ENCODE data around the gene FAM43A.

FAM43A gene

GRCh38 chr3:194685718-194686413 lies at the start of gene FAM43A:
TSS of gene FAM43A (plus strand) at chr3:194685883. CDS start at chr3:194686827, 944 bp downstream.
- DNase-seq (ENCODE audit: insufficient read length, low spot score) (peak; percentile 99), FAIRE-seq (no peak)
- peak; percentile 100 for TF ChIP-seq POLR2A (IDR thresholded peaks at IDR 0.05; ENCODE audit: low read depth, low read length)

- DNase-seq (ENCODE audit: insufficient read length, low spot score) (no peak), FAIRE-seq (no peak)
- TF ChIP-seq POLR2A (IDR thresholded peaks at IDR 0.05; ENCODE audit: low read depth, low read length): no peak
These were observed 48.6 kb upstream of the FAM43A start for GRCh38 chr3:194637066-194637465.

- no peak for TF ChIP-seq POLR2A (IDR thresholded peaks at IDR 0.05; ENCODE audit: low read depth, low read length)
- DNase-seq (ENCODE audit: insufficient read length, low spot score) (no peak), FAIRE-seq (no peak)
These were observed 47.9 kb upstream of the FAM43A start for GRCh38 chr3:194637541-194638400.

GRCh38 chr3:194638991-194639605 lies 46.6 kb upstream of the FAM43A start:
- FAIRE-seq (no peak), DNase-seq (ENCODE audit: insufficient read length, low spot score) (no peak)
- TF ChIP-seq POLR2A (IDR thresholded peaks at IDR 0.05; ENCODE audit: low read depth, low read length): no peak

GRCh38 chr3:194640829-194641228 lies 44.9 kb upstream of the FAM43A start:
- FAIRE-seq: no peak
- TF ChIP-seq POLR2A (IDR thresholded peaks at IDR 0.05; ENCODE audit: low read depth, low read length): no peak
- no peak for DNase-seq (ENCODE audit: insufficient read length, low spot score)

- no peak for FAIRE-seq
- TF ChIP-seq POLR2A (IDR thresholded peaks at IDR 0.05; ENCODE audit: low read depth, low read length): no peak
- no peak for DNase-seq (ENCODE audit: insufficient read length, low spot score)
These were observed 42.9 kb upstream of the FAM43A start for GRCh38 chr3:194642769-194643168.

- DNase-seq (ENCODE audit: insufficient read length, low spot score): no peak
- TF ChIP-seq POLR2A (IDR thresholded peaks at IDR 0.05; ENCODE audit: low read depth, low read length): no peak
- FAIRE-seq: no peak
These were observed 37.9 kb upstream of the FAM43A start for GRCh38 chr3:194647747-194648146.

- DNase-seq (ENCODE audit: insufficient read length, low spot score): no peak
- no peak for TF ChIP-seq POLR2A (IDR thresholded peaks at IDR 0.05; ENCODE audit: low read depth, low read length)
- FAIRE-seq: no peak
These were observed 31.2 kb upstream of the FAM43A start for GRCh38 chr3:194654443-194654842.

GRCh38 chr3:194657439-194657838 lies 28.2 kb upstream of the FAM43A start:
- FAIRE-seq (peak; percentile 6), DNase-seq (ENCODE audit: insufficient read length, low spot score) (no peak)
- no peak for TF ChIP-seq POLR2A (IDR thresholded peaks at IDR 0.05; ENCODE audit: low read depth, low read length)

GRCh38 chr3:194658477-194659242 lies 27.0 kb upstream of the FAM43A start:
- peak; percentile 36 for FAIRE-seq
- TF ChIP-seq POLR2A (IDR thresholded peaks at IDR 0.05; ENCODE audit: low read depth, low read length): no peak

GRCh38 chr3:194659778-194660177 lies 25.9 kb upstream of the FAM43A start:
- FAIRE-seq: no peak
- TF ChIP-seq POLR2A (IDR thresholded peaks at IDR 0.05; ENCODE audit: low read depth, low read length): no peak
- DNase-seq (ENCODE audit: insufficient read length, low spot score): no peak

More at GRCh38 chr3:194658477-194659242, 27.0 kb upstream of the FAM43A start:
- no peak for DNase-seq (ENCODE audit: insufficient read length, low spot score)

GRCh38 chr3:194661374-194661773 lies 24.3 kb upstream of the FAM43A start:
- DNase-seq (ENCODE audit: insufficient read length, low spot score) (no peak), FAIRE-seq (no peak)
- TF ChIP-seq POLR2A (IDR thresholded peaks at IDR 0.05; ENCODE audit: low read depth, low read length): no peak

GRCh38 chr3:194661946-194662345 lies 23.7 kb upstream of the FAM43A start:
- DNase-seq (ENCODE audit: insufficient read length, low spot score): no peak
- no peak for TF ChIP-seq POLR2A (IDR thresholded peaks at IDR 0.05; ENCODE audit: low read depth, low read length)
- no peak for FAIRE-seq
